HCT116 (cell line): ENCODE data around the gene TTF2. TPM values are rescaled to one million over a fixed set of nuclear protein-coding genes. Genes with fewer than 3 reads are reported as not detected.

Source experiments
- ATAC-seq: fragments of 200-7000 bp; cut with Tn5 transposase; 2 replicates; pipeline ENCODE4 v1.9.1; 2020; ENCODE audit warnings: mild to moderate bottlenecking, moderate library complexity
- BruUV-seq: library from RNA; stranded (reverse); fragments of 400-500 nt; replicated peaks from 2 replicates; lab custom pipeline; 2021; lab: Mats Ljungman, UMichigan
- CTCF ChIA-PET: fragments of 300-600 bp; sonication (Branson Sonifier 250); formaldehyde crosslinking; loops from one replicate; lab custom pipeline; 2021; ENCODE audit warnings: antibody characterized with exemption; lab: Charles Lee
- POLR2A ChIA-PET: fragments of 300-600, 350-600 bp; sonication (Branson Sonifier 250); formaldehyde crosslinking; loops from one replicate; lab custom pipeline; 2021; ENCODE audit warnings: antibody characterized with exemption; lab: Charles Lee
- RAD21 ChIA-PET, 2 experiments: fragments of 300-600 bp; sonication (Branson Sonifier 250); formaldehyde crosslinking; loops; one replicate each; lab custom pipeline; 2023; ENCODE audit warnings: low total read pairs in 2 of 2; ENCODE audit not compliant: uncharacterized antibody in 2 of 2, unreplicated experiment in 2 of 2, low non-redundant PET in 1 of 2; lab: Charles Lee
- DNase-seq: peaks from one replicate; pipeline ENCODE4 v3.0.0-alpha.2; 2010; ENCODE audit warnings: low read depth, low spot score
- H2AFZ ChIP-seq: fragments of 200-600 bp; shearing (Covaris generic), sonication (generic); 2 replicates; pipeline ENCODE4 v1.6.1; 2017; ENCODE audit warnings: low read depth, mixed run types, mixed read lengths, antibody characterized with exemption, low read length; ENCODE audit not compliant: poor library complexity, severe bottlenecking
- H3K27ac ChIP-seq: 2 replicates; pipeline ENCODE4 v1.5.1; 2012; ENCODE audit warnings: low read depth, low read length
- H3K27me3 ChIP-seq: fragments of 200-600 bp; sonication (generic); 2 replicates; pipeline ENCODE4 v1.6.1; 2016; ENCODE audit warnings: mixed run types, low read length, mixed read lengths; ENCODE audit not compliant: insufficient read depth
- H3K36me3 ChIP-seq, 2 experiments: fragments of 200-500 bp in 1 of 2; fragments of 200-600 bp in 1 of 2; sonication (Bioruptor generic) in 1 of 2; sonication (generic) in 1 of 2; 2 replicates each; pipeline versions ENCODE4 v1.5.1 to v1.6.1; 2014 to 2016; ENCODE audit warnings: low read length in 2 of 2, inconsistent platforms in 1 of 2, mixed read lengths in 1 of 2, mixed run types in 1 of 2; ENCODE audit not compliant: insufficient read depth in 2 of 2, control insufficient read depth in 1 of 2
- H3K4me1 ChIP-seq, 2 experiments: fragments of 200-600 bp in 1 of 2; sonication (generic) in 1 of 2; 2 replicates each; pipeline versions ENCODE4 v1.5.1 to v1.6.1; 2012 to 2017; ENCODE audit warnings: low read length in 2 of 2, inconsistent platforms in 1 of 2, mild to moderate bottlenecking in 1 of 2, mixed read lengths in 1 of 2, mixed run types in 1 of 2, moderate library complexity in 1 of 2; ENCODE audit not compliant: insufficient read depth in 2 of 2, control insufficient read depth in 1 of 2
- H3K4me2 ChIP-seq: fragments of 200-600 bp; sonication (generic); 2 replicates; pipeline ENCODE4 v1.6.1; 2017; ENCODE audit warnings: mixed run types, low read length, mixed read lengths
- H3K4me3 ChIP-seq, 2 experiments: fragments of 200-600 bp in 1 of 2; sonication (generic) in 1 of 2; replicated peaks in 1 of 2; 2 replicates each; pipeline ENCODE4 v1.5.1; 2011 to 2016; ENCODE audit warnings: low read length in 2 of 2, control low read depth in 1 of 2, low read depth in 1 of 2, mild to moderate bottlenecking in 1 of 2, mixed read lengths in 1 of 2, mixed run types in 1 of 2
- H3K79me2 ChIP-seq: fragments of 200-600 bp; sonication (generic); 2 replicates; pipeline ENCODE4 v1.6.1; 2017; ENCODE audit warnings: mild to moderate bottlenecking, mixed run types, low read length, moderate library complexity, mixed read lengths; ENCODE audit not compliant: insufficient read depth
- H3K9ac ChIP-seq: fragments of 200-600 bp; sonication (generic); 2 replicates; pipeline ENCODE4 v1.6.1; 2016; ENCODE audit warnings: low read length, mixed read lengths
- H3K9me2 ChIP-seq: fragments of 200-600 bp; sonication (generic), shearing (Covaris generic); 2 replicates; pipeline ENCODE4 v1.6.1; 2017; ENCODE audit warnings: mixed run types, mild to moderate bottlenecking, moderate library complexity; ENCODE audit not compliant: insufficient read depth
- H3K9me3 ChIP-seq, 2 experiments: fragments of 200-500 bp in 1 of 2; fragments of 200-600 bp in 1 of 2; sonication (Bioruptor generic) in 1 of 2; sonication (generic) in 1 of 2; 2 replicates each; pipeline ENCODE4 v1.6.1; 2014 to 2017; ENCODE audit warnings: low read length in 2 of 2, mixed read lengths in 2 of 2, inconsistent platforms in 1 of 2, low read depth in 1 of 2, mild to moderate bottlenecking in 1 of 2, mixed run types in 1 of 2, moderate library complexity in 1 of 2; ENCODE audit not compliant: control insufficient read depth in 1 of 2, insufficient read depth in 1 of 2
- H4K20me1 ChIP-seq: fragments of 200-600 bp; sonication (generic), shearing (Covaris generic); 2 replicates; pipeline ENCODE4 v1.6.1; 2017; ENCODE audit warnings: mixed run types, mild to moderate bottlenecking, moderate library complexity; ENCODE audit not compliant: insufficient read depth
- CBX3 ChIP-seq: IDR thresholded peaks from 2 replicates; pipeline ENCODE4 v1.6.1; 2012; ENCODE audit warnings: low read depth
- CEBPB ChIP-seq: IDR thresholded peaks from 2 replicates; pipeline ENCODE4 v1.6.1; 2012; ENCODE audit warnings: low read depth
- EGR1 ChIP-seq: IDR thresholded peaks from 2 replicates; pipeline ENCODE4 v1.6.1; 2012; ENCODE audit warnings: low read depth
- ELF1 ChIP-seq: IDR thresholded peaks from 2 replicates; pipeline ENCODE4 v1.6.1; 2012; ENCODE audit warnings: low read depth, borderline replicate concordance
- EZH2 ChIP-seq: fragments of 200-600 bp; sonication (generic); IDR thresholded peaks from 2 replicates; pipeline ENCODE4 v1.6.1; 2017; ENCODE audit warnings: antibody characterized with exemption, mixed run types
- EZH2phosphoT487 ChIP-seq: fragments of 200-600 bp; IDR thresholded peaks from 2 replicates; pipeline ENCODE4 v1.6.1; 2018; ENCODE audit warnings: antibody characterized with exemption, borderline replicate concordance
- FOSL1 ChIP-seq: IDR thresholded peaks from 2 replicates; pipeline ENCODE4 v1.6.1; 2012; ENCODE audit warnings: low read depth
- POLR2A ChIP-seq: IDR thresholded peaks from 2 replicates; pipeline ENCODE4 v1.7.0; 2011; ENCODE audit warnings: borderline replicate concordance; ENCODE audit not compliant: insufficient read depth, insufficient read length; ENCODE audit errors: extremely low read depth
- POLR2AphosphoS5 ChIP-seq: IDR thresholded peaks from 2 replicates; pipeline ENCODE4 v1.6.1; 2011; ENCODE audit warnings: mild to moderate bottlenecking, low read depth, low read length, moderate library complexity
- RAD21 ChIP-seq: IDR thresholded peaks from 2 replicates; pipeline ENCODE4 v1.6.1; 2012; ENCODE audit warnings: low read depth, mild to moderate bottlenecking
- SIN3A ChIP-seq: IDR thresholded peaks from 2 replicates; pipeline ENCODE4 v1.6.1; 2012; ENCODE audit warnings: low read depth
- SP1 ChIP-seq: IDR thresholded peaks from 2 replicates; pipeline ENCODE4 v1.6.1; 2012; ENCODE audit warnings: low read depth
- TCF7L2 ChIP-seq: IDR thresholded peaks from 2 replicates; pipeline ENCODE4 v1.7.0; 2011; ENCODE audit warnings: borderline replicate concordance, inconsistent platforms; ENCODE audit not compliant: insufficient read depth, insufficient read length; ENCODE audit errors: extremely low read depth
- YY1 ChIP-seq: IDR thresholded peaks from 2 replicates; pipeline ENCODE4 v1.6.1; 2011; ENCODE audit warnings: low read length, low read depth, moderate library complexity, mild to moderate bottlenecking; ENCODE audit not compliant: insufficient replicate concordance; ENCODE audit errors: extremely low read depth
- ZBTB33 ChIP-seq: IDR thresholded peaks from 2 replicates; pipeline ENCODE4 v1.6.1; 2011; ENCODE audit warnings: mild to moderate bottlenecking, low read length, moderate library complexity; ENCODE audit not compliant: insufficient replicate concordance; ENCODE audit errors: extremely low read depth
- ZFX ChIP-seq: fragments of 450-650 bp; IDR thresholded peaks from 2 replicates; pipeline ENCODE4 v1.6.1; 2017
- ZNF274 ChIP-seq: fragments of 200-500 bp; sonication (Bioruptor generic); IDR thresholded peaks from 2 replicates; pipeline ENCODE4 v1.6.1; 2014; ENCODE audit warnings: mild to moderate bottlenecking, low read depth, low read length, inconsistent platforms
- intact Hi-C: fragments of 100-400 bp; cut with micrococcal nuclease; formaldehyde crosslinking; loops from 2 replicates; pipeline ENCODE4 v1.10.0; 2022
- total RNA-seq: library from RNA; stranded (reverse); gene quantifications from one replicate; pipeline ENCODE4 v1.2.1, GENCODE V29; 2021; ENCODE audit not compliant: unreplicated experiment
- TF ChIP-seq, protein P1 (sequence below): IDR thresholded peaks from 2 replicates; pipeline ENCODE4 v1.6.1; 2012

TTF2 gene
- total RNA-seq, 1 experiment from 2014 or later, result 60.3 TPM

DNA sequence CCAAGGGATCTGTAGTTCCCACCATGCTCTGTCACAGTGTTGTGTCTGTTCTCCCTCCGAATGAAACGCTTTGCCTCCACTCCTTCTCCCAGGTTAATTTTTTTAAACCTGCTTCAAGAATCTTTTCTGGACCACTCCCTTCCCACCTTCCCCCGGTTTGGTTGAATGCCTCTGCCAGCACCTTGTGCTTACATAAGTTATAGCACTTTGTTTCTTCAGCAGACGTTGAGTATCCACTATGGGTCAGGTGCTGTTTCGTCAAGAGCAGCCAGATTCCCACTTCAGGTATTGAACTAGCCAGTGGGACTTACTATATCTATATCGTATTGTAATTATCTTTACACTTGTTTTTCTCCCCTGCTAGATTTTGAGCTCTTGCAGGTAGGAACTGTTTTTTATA, 27.6 kb downstream of the TTF2 start (continued):
- no peak for TF ChIP-seq ZFX
- no peak for TF ChIP-seq EGR1

- ATAC-seq (no peak), DNase-seq (no peak)
- Histone ChIP-seq H3K36me3 (peaks cover 16 to 56% of the 10 kb centered on the region in 2 experiments; a peak in 3 of 4 replicates), H3K9me2 (no peaks in the 10 kb centered on the region), H3K27me3 (no peaks in the 10 kb centered on the region), H3K4me1 (peaks cover 4 to 14% of the 10 kb centered on the region in 2 experiments; a peak in 3 of 4 replicates), H3K27ac (no peak overlapping the region), H3K9ac (no peak overlapping the region), H3K9me3 (no peaks in the 10 kb centered on the region), H3K4me3 (no peak overlapping the region), H3K79me2 (no peaks in the 10 kb centered on the region), H2AFZ (no peak overlapping the region), H3K4me2 (no peak overlapping the region), H4K20me1 (no peaks in the 10 kb centered on the region)
- ChIA-PET POLR2A (no interaction called here), CTCF (no interaction called here), RAD21 (no interaction called here)
- no TSS peak for BruUV-seq
- intact Hi-C loops, result no loop called here
- TF ChIP-seq YY1 (no peak), POLR2A (no peak)
Observed at GRCh38 chr1:117089996-117090395, 29.9 kb downstream of the TTF2 start.

DNA sequence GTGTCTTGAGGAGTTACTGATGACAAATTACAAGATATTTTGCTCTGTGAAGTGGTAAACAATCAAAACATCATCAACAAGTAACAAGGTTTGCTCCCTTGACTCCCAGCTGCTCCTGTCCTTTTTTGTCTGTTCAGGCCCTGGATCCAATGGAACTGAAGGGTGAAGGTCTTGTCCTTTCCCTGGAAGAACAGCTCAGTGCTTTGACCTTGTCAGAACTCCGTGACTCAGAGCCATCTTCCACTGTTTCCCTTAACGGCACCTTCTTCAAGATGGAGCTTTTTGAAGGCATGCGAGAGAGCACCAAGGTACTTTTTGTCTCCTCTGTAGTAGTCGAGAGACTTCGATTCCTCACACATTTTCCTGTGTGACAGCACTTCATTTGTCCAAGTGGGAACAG, 32.5 kb downstream of the TTF2 start:
- Histone ChIP-seq H3K9ac (no peak overlapping the region), H3K79me2 (no peaks in the 10 kb centered on the region), H3K36me3 (peaks cover 24 to 59% of the 10 kb centered on the region in 2 experiments; a peak in 3 of 4 replicates), H2AFZ (no peak overlapping the region), H3K4me2 (no peak overlapping the region), H3K4me3 (no peak overlapping the region), H3K9me2 (no peaks in the 10 kb centered on the region), H3K9me3 (no peaks in the 10 kb centered on the region), H3K27ac (no peak overlapping the region), H3K4me1 (peaks cover 4 to 14% of the 10 kb centered on the region in 2 experiments; a peak in 3 of 4 replicates), H3K27me3 (no peaks in the 10 kb centered on the region), H4K20me1 (no peaks in the 10 kb centered on the region)
- BruUV-seq, result no TSS peak
- POLR2A ChIA-PET, result interaction anchor here (0.8 kb wide), 1 partner anchor 33 kb away, joined by 3 read pairs; the partner anchor contains the start of gene TTF2
- RAD21 ChIA-PET, result no interaction called here
- ATAC-seq (no peak), DNase-seq (no peak)
- intact Hi-C loops, result no loop called here
- CTCF ChIA-PET, result interaction anchor here (0.7 to 2.7 kb wide), 6 partner anchors 9 to 192 kb away, joined by 3 to 10 read pairs (median 3); no protein-coding TSS in a partner anchor
- TF ChIP-seq EZH2 (no peak), ELF1 (no peak), ZNF274 (no peak), EGR1 (no peak), SIN3A (no peak), ZFX (no peak), CEBPB (no peak), SP1 (no peak), CBX3 (no peak), FOSL1 (no peak), POLR2AphosphoS5 (no peak), EZH2phosphoT487 (no peak), RAD21 (no peak), YY1 (no peak), POLR2A (no peak), ZBTB33 (no peak), TCF7L2 (no peak)
- TF ChIP-seq, protein P1, sequence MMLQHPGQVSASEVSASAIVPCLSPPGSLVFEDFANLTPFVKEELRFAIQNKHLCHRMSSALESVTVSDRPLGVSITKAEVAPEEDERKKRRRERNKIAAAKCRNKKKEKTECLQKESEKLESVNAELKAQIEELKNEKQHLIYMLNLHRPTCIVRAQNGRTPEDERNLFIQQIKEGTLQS, result no peak
